ENCODE data around the gene HRH2. TPM values are rescaled to one million over a fixed set of nuclear protein-coding genes. Genes with fewer than 3 reads are reported as not detected.

Gene HRH2
- polyA plus RNA-seq, 1 donor = 2.1 TPM

DNA sequence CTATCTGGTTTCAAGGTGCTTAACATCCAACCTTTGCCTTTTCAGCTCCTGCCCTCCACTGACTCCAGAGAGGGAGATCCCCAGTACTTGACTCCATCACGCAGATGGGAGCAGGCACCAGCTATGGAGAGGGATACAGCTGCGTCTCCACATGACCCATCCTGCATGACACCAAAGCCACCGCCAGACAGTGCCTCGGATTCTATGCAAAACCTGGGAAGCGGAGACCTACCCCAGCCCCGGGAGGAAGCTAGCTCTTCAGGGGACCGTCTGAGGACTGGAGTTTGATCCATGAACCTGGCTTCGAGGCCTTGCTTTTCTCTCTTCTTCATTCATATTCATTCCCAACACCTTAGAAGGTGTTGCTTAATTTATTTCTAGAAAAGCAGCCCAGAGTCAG lies 24.8 kb downstream of the HRH2 start:
- Histone ChIP-seq H3K4me3 (ENCODE audit: low read length) (no peak overlapping the region), H3K36me3 (ENCODE audit: control insufficient read depth, insufficient read depth, low read length) (peaks cover 4% of the 10 kb centered on the region), H3K9me3 (ENCODE audit: control insufficient read depth, low read depth, low read length) (no peaks in the 10 kb centered on the region), H3K27ac (ENCODE audit: low read length) (no peak overlapping the region), H3K4me1 (ENCODE audit: control insufficient read depth, insufficient read depth, low read length) (no peaks in the 10 kb centered on the region), H3K27me3 (ENCODE audit: control insufficient read depth, insufficient read depth, low read length) (no peaks in the 10 kb centered on the region)
- no CpG with 5 or more reads among the region's 8 CpGs for WGBS (ENCODE audit: insufficient coverage, low lambda C conversion rate)
- no peak for DNase-seq

DNA sequence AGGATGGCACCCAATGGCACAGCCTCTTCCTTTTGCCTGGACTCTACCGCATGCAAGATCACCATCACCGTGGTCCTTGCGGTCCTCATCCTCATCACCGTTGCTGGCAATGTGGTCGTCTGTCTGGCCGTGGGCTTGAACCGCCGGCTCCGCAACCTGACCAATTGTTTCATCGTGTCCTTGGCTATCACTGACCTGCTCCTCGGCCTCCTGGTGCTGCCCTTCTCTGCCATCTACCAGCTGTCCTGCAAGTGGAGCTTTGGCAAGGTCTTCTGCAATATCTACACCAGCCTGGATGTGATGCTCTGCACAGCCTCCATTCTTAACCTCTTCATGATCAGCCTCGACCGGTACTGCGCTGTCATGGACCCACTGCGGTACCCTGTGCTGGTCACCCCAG lies 25.4 kb downstream of the HRH2 start:
- Histone ChIP-seq H3K27ac (ENCODE audit: low read length) (no peak overlapping the region), H3K27me3 (ENCODE audit: control insufficient read depth, insufficient read depth, low read length) (no peaks in the 10 kb centered on the region), H3K9me3 (ENCODE audit: control insufficient read depth, low read depth, low read length) (no peaks in the 10 kb centered on the region), H3K4me1 (ENCODE audit: control insufficient read depth, insufficient read depth, low read length) (no peaks in the 10 kb centered on the region), H3K4me3 (ENCODE audit: low read length) (no peak overlapping the region), H3K36me3 (ENCODE audit: control insufficient read depth, insufficient read depth, low read length) (peaks cover 4% of the 10 kb centered on the region)
- WGBS (ENCODE audit: insufficient coverage, low lambda C conversion rate) = no CpG with 5 or more reads among the region's 15 CpGs
- no peak for DNase-seq

DNA sequence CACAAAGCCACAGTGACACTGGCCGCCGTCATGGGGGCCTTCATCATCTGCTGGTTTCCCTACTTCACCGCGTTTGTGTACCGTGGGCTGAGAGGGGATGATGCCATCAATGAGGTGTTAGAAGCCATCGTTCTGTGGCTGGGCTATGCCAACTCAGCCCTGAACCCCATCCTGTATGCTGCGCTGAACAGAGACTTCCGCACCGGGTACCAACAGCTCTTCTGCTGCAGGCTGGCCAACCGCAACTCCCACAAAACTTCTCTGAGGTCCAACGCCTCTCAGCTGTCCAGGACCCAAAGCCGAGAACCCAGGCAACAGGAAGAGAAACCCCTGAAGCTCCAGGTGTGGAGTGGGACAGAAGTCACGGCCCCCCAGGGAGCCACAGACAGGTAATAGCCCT lies 26.1 kb downstream of the HRH2 start:
- WGBS (ENCODE audit: insufficient coverage, low lambda C conversion rate) = no CpG with 5 or more reads among the region's 13 CpGs
- Histone ChIP-seq H3K27me3 (ENCODE audit: control insufficient read depth, insufficient read depth, low read length) (no peaks in the 10 kb centered on the region), H3K36me3 (ENCODE audit: control insufficient read depth, insufficient read depth, low read length) (peaks cover 4% of the 10 kb centered on the region), H3K27ac (ENCODE audit: low read length) (no peak overlapping the region), H3K4me1 (ENCODE audit: control insufficient read depth, insufficient read depth, low read length) (no peaks in the 10 kb centered on the region), H3K9me3 (ENCODE audit: control insufficient read depth, low read depth, low read length) (no peaks in the 10 kb centered on the region), H3K4me3 (ENCODE audit: low read length) (no peak overlapping the region)
- DNase-seq = no peak

- H3K27me3 ChIP-seq (ENCODE audit: control insufficient read depth, insufficient read depth, low read length) = no peaks in the 10 kb centered on the region
- H3K4me3 ChIP-seq (ENCODE audit: low read length) = no peak overlapping the region
- H3K36me3 ChIP-seq (ENCODE audit: control insufficient read depth, insufficient read depth, low read length) = peaks cover 4% of the 10 kb centered on the region
- H3K27ac ChIP-seq (ENCODE audit: low read length) = no peak overlapping the region
- no peak for DNase-seq
- H3K4me1 ChIP-seq (ENCODE audit: control insufficient read depth, insufficient read depth, low read length) = no peaks in the 10 kb centered on the region
- WGBS (ENCODE audit: insufficient coverage, low lambda C conversion rate) = no CpG with 5 or more reads among the region's 5 CpGs
- no peaks in the 10 kb centered on the region for H3K9me3 ChIP-seq (ENCODE audit: control insufficient read depth, low read depth, low read length)
Observed at GRCh38 chr5:175684931-175685330, 27.1 kb downstream of the HRH2 start.

DNA sequence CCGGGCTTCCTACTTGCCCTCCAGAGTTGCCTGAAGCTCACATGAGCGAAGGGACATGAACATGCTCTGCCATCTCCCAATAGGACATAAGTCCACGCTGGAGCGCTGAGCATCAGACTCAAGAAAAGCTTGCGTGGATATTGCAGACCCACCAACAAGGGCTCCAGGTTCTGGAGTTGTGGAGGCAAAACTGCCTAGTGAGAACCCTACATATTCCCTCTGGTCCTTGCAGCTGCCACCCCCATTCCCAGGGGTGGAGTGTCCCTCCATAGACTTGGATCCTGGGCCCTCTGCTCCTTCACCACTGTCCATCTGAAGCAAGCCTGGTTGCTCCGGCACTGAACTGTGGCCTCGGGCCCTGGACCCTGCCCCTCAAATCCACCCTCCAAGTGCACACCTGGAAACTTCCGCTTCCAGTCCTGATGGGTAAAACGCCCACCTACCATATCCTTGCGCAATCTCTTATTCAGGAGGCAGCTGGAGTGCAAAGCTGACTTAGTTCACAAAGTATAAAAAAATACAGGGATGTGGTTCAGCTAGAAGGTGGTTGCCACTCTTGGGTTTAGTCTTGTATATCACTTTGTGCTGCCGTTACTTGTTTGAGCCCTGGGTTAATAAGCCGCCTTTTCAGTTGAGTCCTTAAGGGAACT lies 28.0 kb downstream of the HRH2 start:
- DNase-seq = no peak
- WGBS (ENCODE audit: insufficient coverage, low lambda C conversion rate) = no CpG with 5 or more reads among the region's 12 CpGs
- H3K27ac ChIP-seq (ENCODE audit: low read length) = no peak overlapping the region
- H3K36me3 ChIP-seq (ENCODE audit: control insufficient read depth, insufficient read depth, low read length) = peaks cover 4% of the 10 kb centered on the region
- H3K27me3 ChIP-seq (ENCODE audit: control insufficient read depth, insufficient read depth, low read length) = no peaks in the 10 kb centered on the region
- no peaks in the 10 kb centered on the region for H3K9me3 ChIP-seq (ENCODE audit: control insufficient read depth, low read depth, low read length)
- H3K4me3 ChIP-seq (ENCODE audit: low read length) = no peak overlapping the region
- no peaks in the 10 kb centered on the region for H3K4me1 ChIP-seq (ENCODE audit: control insufficient read depth, insufficient read depth, low read length)

DNA sequence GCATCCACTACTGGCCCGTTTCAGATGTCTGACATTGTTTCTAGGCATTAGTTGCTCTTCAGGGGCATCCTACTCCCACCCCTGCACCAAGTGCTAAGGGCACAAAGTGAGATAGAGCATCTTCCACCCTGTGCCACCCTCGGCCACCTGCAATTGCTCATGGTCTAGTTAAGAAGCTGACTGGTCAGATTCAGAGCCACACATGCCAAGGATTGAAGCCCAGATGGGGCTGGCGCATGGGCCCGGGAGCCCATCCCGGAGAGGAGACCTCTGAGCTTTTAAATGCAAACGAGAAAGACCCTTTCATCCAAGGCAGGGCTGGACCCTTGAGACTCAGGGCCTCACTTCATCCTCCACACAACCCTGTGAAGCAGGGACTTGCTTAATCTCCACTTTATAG lies 28.5 kb downstream of the HRH2 start:
- WGBS (ENCODE audit: insufficient coverage, low lambda C conversion rate) = no CpG with 5 or more reads among the region's 6 CpGs
- no peaks in the 10 kb centered on the region for H3K4me1 ChIP-seq (ENCODE audit: control insufficient read depth, insufficient read depth, low read length)
- H3K36me3 ChIP-seq (ENCODE audit: control insufficient read depth, insufficient read depth, low read length) = peaks cover 4% of the 10 kb centered on the region
- H3K9me3 ChIP-seq (ENCODE audit: control insufficient read depth, low read depth, low read length) = no peaks in the 10 kb centered on the region
- no peak for DNase-seq
- H3K27ac ChIP-seq (ENCODE audit: low read length) = no peak overlapping the region
- H3K4me3 ChIP-seq (ENCODE audit: low read length) = no peak overlapping the region
- no peaks in the 10 kb centered on the region for H3K27me3 ChIP-seq (ENCODE audit: control insufficient read depth, insufficient read depth, low read length)

DNA sequence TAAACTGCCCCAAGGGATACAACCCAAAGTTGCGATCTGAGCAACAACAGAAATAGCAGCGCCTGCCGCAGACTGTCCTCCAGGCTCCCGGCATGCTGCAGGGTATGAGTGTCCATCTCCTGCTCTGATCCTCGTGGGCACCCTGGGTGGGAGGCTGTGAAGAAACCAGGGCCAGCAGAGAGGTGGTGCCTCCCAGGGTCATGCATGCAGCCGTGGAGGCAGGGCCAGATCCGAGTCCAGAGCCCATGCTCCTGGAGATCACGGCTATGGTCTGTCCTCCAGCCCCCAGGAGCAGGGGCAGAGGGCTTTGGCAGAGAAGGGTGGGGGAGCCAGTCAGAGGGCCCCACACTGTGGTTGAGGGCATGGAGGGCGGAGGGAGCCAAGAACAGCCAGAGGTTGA lies 29.0 kb downstream of the HRH2 start:
- DNase-seq = no peak
- no peaks in the 10 kb centered on the region for H3K4me1 ChIP-seq (ENCODE audit: control insufficient read depth, insufficient read depth, low read length)
- WGBS (ENCODE audit: insufficient coverage, low lambda C conversion rate) = no CpG with 5 or more reads among the region's 9 CpGs
- H3K9me3 ChIP-seq (ENCODE audit: control insufficient read depth, low read depth, low read length) = no peaks in the 10 kb centered on the region
- no peaks in the 10 kb centered on the region for H3K27me3 ChIP-seq (ENCODE audit: control insufficient read depth, insufficient read depth, low read length)
- H3K4me3 ChIP-seq (ENCODE audit: low read length) = no peak overlapping the region
- H3K36me3 ChIP-seq (ENCODE audit: control insufficient read depth, insufficient read depth, low read length) = peaks cover 4% of the 10 kb centered on the region
- H3K27ac ChIP-seq (ENCODE audit: low read length) = no peak overlapping the region

DNA sequence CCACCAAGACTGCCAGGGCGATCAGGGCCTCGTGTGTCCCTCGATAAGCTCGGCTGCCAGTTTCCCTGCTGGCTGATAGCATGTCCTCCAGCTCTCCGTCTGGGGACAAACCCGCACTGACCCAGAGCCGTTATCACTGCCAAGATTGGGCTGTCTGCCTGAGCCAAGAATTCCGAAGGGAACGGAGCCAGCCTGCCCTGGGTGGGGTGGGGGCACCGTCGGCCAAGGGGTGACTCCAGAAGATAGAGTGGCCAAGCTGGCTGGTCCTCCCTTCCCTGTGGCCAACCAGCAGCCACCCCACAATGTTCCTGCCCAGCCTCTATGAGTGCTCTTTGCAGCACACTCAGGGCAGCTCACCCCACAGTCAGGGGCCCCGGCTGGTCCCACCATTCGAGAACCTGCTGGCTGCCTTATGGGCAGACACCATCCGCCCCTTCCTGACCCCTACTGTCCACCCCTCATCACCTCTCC lies 29.4 kb downstream of the HRH2 start:
- Histone ChIP-seq H3K9me3 (ENCODE audit: control insufficient read depth, low read depth, low read length) (no peaks in the 10 kb centered on the region), H3K27me3 (ENCODE audit: control insufficient read depth, insufficient read depth, low read length) (no peaks in the 10 kb centered on the region), H3K4me3 (ENCODE audit: low read length) (no peak overlapping the region), H3K27ac (ENCODE audit: low read length) (no peak overlapping the region), H3K36me3 (ENCODE audit: control insufficient read depth, insufficient read depth, low read length) (peaks cover 4% of the 10 kb centered on the region), H3K4me1 (ENCODE audit: control insufficient read depth, insufficient read depth, low read length) (no peaks in the 10 kb centered on the region)
- WGBS (ENCODE audit: insufficient coverage, low lambda C conversion rate) = no CpG with 5 or more reads among the region's 14 CpGs
- DNase-seq = no peak

- Histone ChIP-seq H3K36me3 (ENCODE audit: control insufficient read depth, insufficient read depth, low read length) (peaks cover 4% of the 10 kb centered on the region), H3K27me3 (ENCODE audit: control insufficient read depth, insufficient read depth, low read length) (no peaks in the 10 kb centered on the region), H3K9me3 (ENCODE audit: control insufficient read depth, low read depth, low read length) (no peaks in the 10 kb centered on the region), H3K4me3 (ENCODE audit: low read length) (no peak overlapping the region), H3K4me1 (ENCODE audit: control insufficient read depth, insufficient read depth, low read length) (no peaks in the 10 kb centered on the region), H3K27ac (ENCODE audit: low read length) (no peak overlapping the region)
- no CpG with 5 or more reads among the region's 12 CpGs for WGBS (ENCODE audit: insufficient coverage, low lambda C conversion rate)
- DNase-seq = no peak
Observed at GRCh38 chr5:175688352-175689146, 30.7 kb downstream of the HRH2 start.

- peaks cover 1% of the 10 kb centered on the region for H3K4me1 ChIP-seq (ENCODE audit: control insufficient read depth, insufficient read depth, low read length)
- no peak overlapping the region for H3K27ac ChIP-seq (ENCODE audit: low read length)
- peaks cover 3% of the 10 kb centered on the region for H3K36me3 ChIP-seq (ENCODE audit: control insufficient read depth, insufficient read depth, low read length)
- no CpG with 5 or more reads among the region's 9 CpGs for WGBS (ENCODE audit: insufficient coverage, low lambda C conversion rate)
- no peaks in the 10 kb centered on the region for H3K9me3 ChIP-seq (ENCODE audit: control insufficient read depth, low read depth, low read length)
- no peak for DNase-seq
- H3K27me3 ChIP-seq (ENCODE audit: control insufficient read depth, insufficient read depth, low read length) = no peaks in the 10 kb centered on the region
- no peak overlapping the region for H3K4me3 ChIP-seq (ENCODE audit: low read length)
Observed at GRCh38 chr5:175689147-175689991, 31.5 kb downstream of the HRH2 start.
